ENCODE measurements around the gene AMOTL1. TPM values are rescaled to one million over a fixed set of nuclear protein-coding genes. Genes with fewer than 3 reads are reported as not detected.

Gene AMOTL1
- total RNA-seq, 4 donors from 2014 or later: 2.5 to 19.0 (median 7.2) TPM

- no peaks in the 10 kb centered on the region for H3K27me3 ChIP-seq
These were observed 90.0 kb downstream of the AMOTL1 start for GRCh38 chr11:94858012-94858705.

GRCh38 chr11:94860333-94860732 lies 92.2 kb downstream of the AMOTL1 start:
- H3K36me3 ChIP-seq: peaks cover 0 to 31% (median 0%) of the 10 kb centered on the region in 3 donors
- no peak for DNase-seq
- no peaks in the 10 kb centered on the region for H3K9me3 ChIP-seq
- H3K27ac ChIP-seq: no peak overlapping the region
- H3K27me3 ChIP-seq: no peaks in the 10 kb centered on the region
- no peaks in the 10 kb centered on the region for H3K4me1 ChIP-seq
- H3K4me3 ChIP-seq: no peak overlapping the region
- TF ChIP-seq CTCF (IDR thresholded peaks at IDR 0.05) (no peak), POLR2A (IDR thresholded peaks at IDR 0.05) (no peak)

More at GRCh38 chr11:94858012-94858705, 90.0 kb downstream of the AMOTL1 start:
- H3K4me3 ChIP-seq: no peak overlapping the region
- TF ChIP-seq CTCF (IDR thresholded peaks at IDR 0.05) (no peak), POLR2A (IDR thresholded peaks at IDR 0.05) (no peak)
- H3K9me3 ChIP-seq: no peaks in the 10 kb centered on the region
- peaks cover 0 to 36% (median 0%) of the 10 kb centered on the region in 3 donors for H3K36me3 ChIP-seq
- DNase-seq: no peak
- H3K4me1 ChIP-seq: no peaks in the 10 kb centered on the region
- H3K27ac ChIP-seq: no peak overlapping the region

- no peak for TF ChIP-seq CTCF (IDR thresholded peaks at IDR 0.05)
- TF ChIP-seq POLR2A (IDR thresholded peaks at IDR 0.05): no peak
- Histone ChIP-seq H3K27ac (no peak overlapping the region), H3K36me3 (peaks cover 0 to 31% (median 0%) of the 10 kb centered on the region in 3 donors), H3K27me3 (no peaks in the 10 kb centered on the region), H3K4me1 (no peaks in the 10 kb centered on the region), H3K4me3 (no peak overlapping the region), H3K9me3 (no peaks in the 10 kb centered on the region)
- DNase-seq: no peak
These were observed 93.2 kb downstream of the AMOTL1 start for GRCh38 chr11:94861306-94861845.

GRCh38 chr11:94862926-94863880 lies 95.0 kb downstream of the AMOTL1 start:
- no peaks in the 10 kb centered on the region for H3K27me3 ChIP-seq
- H3K27ac ChIP-seq: no peak overlapping the region
- no peak overlapping the region for H3K4me3 ChIP-seq
- peaks cover 0 to 33% (median 0%) of the 10 kb centered on the region in 3 donors for H3K36me3 ChIP-seq
- H3K9me3 ChIP-seq: no peaks in the 10 kb centered on the region
- no peak for TF ChIP-seq POLR2A (IDR thresholded peaks at IDR 0.05)
- TF ChIP-seq CTCF (IDR thresholded peaks at IDR 0.05): no peak
- no peaks in the 10 kb centered on the region for H3K4me1 ChIP-seq
- DNase-seq: no peak

GRCh38 chr11:94864506-94865045 lies 96.4 kb downstream of the AMOTL1 start:
- H3K36me3 ChIP-seq: peaks cover 0 to 33% (median 0%) of the 10 kb centered on the region in 3 donors
- H3K4me3 ChIP-seq: no peak overlapping the region
- no peaks in the 10 kb centered on the region for H3K27me3 ChIP-seq
- H3K9me3 ChIP-seq: no peaks in the 10 kb centered on the region
- no peak overlapping the region for H3K27ac ChIP-seq
- no peak for DNase-seq
- H3K4me1 ChIP-seq: no peaks in the 10 kb centered on the region
- TF ChIP-seq POLR2A (IDR thresholded peaks at IDR 0.05): no peak
- no peak for TF ChIP-seq CTCF (IDR thresholded peaks at IDR 0.05)
